HepG2 (cell line): ENCODE data around the gene WWTR1. TPM values are rescaled to one million over a fixed set of nuclear protein-coding genes. Genes with fewer than 3 reads are reported as not detected.

ENCODE experiments used
- ATAC-seq: fragments of 200-7000 bp; cut with Tn5 transposase; 3 replicates; pipeline ENCODE4 v1.9.1; 2020; ENCODE audit warnings: mild to moderate bottlenecking, moderate library complexity
- BruUV-seq: library from RNA; stranded (reverse); fragments of 400-500 nt; replicated peaks from 2 replicates; lab custom pipeline; 2021; lab: Mats Ljungman, UMichigan
- CTCF ChIA-PET: fragments of 300-600 bp; formaldehyde crosslinking; extraction: SDS; loops from one replicate; lab custom pipeline; 2021; ENCODE audit warnings: low total read pairs, inconsistent platforms, low intra/inter-chr PET ratio; lab: Yijun Ruan, JAX
- POLR2A ChIA-PET: fragments of 350-600 bp; sonication (Branson Sonifier 250); formaldehyde crosslinking; loops from one replicate; lab custom pipeline; 2020; ENCODE audit warnings: antibody characterized with exemption, inconsistent platforms; lab: Yijun Ruan, JAX
- DNase-seq: peaks from one replicate; pipeline ENCODE4 v3.0.0-alpha.2; 2015; ENCODE audit warnings: low spot score
- FAIRE-seq: peaks from 3 replicates; lab custom pipeline; 2011; peaks lifted over from hg19 to GRCh38; lab: Jason Lieb, UNC
- H2AFZ ChIP-seq: one replicate; pipeline ENCODE4 v1.6.1; 2011; ENCODE audit warnings: low read length, inconsistent platforms
- H3K27ac ChIP-seq: fragments of 300-600 bp; 3 replicates; pipeline ENCODE4 v1.8.0; 2011; ENCODE audit warnings: mixed run types, mild to moderate bottlenecking, mixed read lengths, low read length, inconsistent platforms; ENCODE audit not compliant: insufficient read depth; ENCODE audit errors: extremely low read length
- H3K27me3 ChIP-seq, 2 experiments: fragments of 200-600 bp in 1 of 2; 2 replicates in 1 of 2; 3 replicates in 1 of 2; pipeline versions ENCODE4 v1.6.0 to v1.8.0; 2011; ENCODE audit warnings: low read length in 2 of 2, mild to moderate bottlenecking in 2 of 2, moderate library complexity in 2 of 2, inconsistent platforms in 1 of 2; ENCODE audit not compliant: insufficient read depth in 2 of 2, control insufficient read depth in 1 of 2
- H3K36me3 ChIP-seq, 2 experiments: fragments of 200-600 bp in 1 of 2; replicated peaks in 1 of 2; 2 replicates in 1 of 2; 3 replicates in 1 of 2; pipeline versions ENCODE4 v1.5.1 to v1.8.0; 2011; ENCODE audit warnings: low read length in 2 of 2, inconsistent platforms in 1 of 2; ENCODE audit not compliant: insufficient read depth in 2 of 2, control insufficient read depth in 1 of 2
- H3K4me1 ChIP-seq: 2 replicates; pipeline ENCODE4 v1.5.1; 2012; ENCODE audit warnings: low read length, inconsistent platforms; ENCODE audit not compliant: insufficient read depth
- H3K4me2 ChIP-seq: 2 replicates; pipeline ENCODE4 v1.6.0; 2011; ENCODE audit warnings: low read depth, low read length, inconsistent platforms
- H3K4me3 ChIP-seq, 3 experiments: fragments of 200-600 bp in 1 of 3; sonication (generic), shearing (Covaris generic) in 1 of 3; replicated peaks in 1 of 3; 2 replicates each; pipeline ENCODE4 v1.5.1; 2011 to 2016; ENCODE audit warnings: low read length in 3 of 3, inconsistent platforms in 2 of 3, low read depth in 2 of 3, mild to moderate bottlenecking in 2 of 3, control low read depth in 1 of 3, mixed read lengths in 1 of 3; ENCODE audit not compliant: insufficient read depth in 1 of 3
- H3K79me2 ChIP-seq: one replicate; pipeline ENCODE4 v1.6.1; 2011; ENCODE audit warnings: low read length, inconsistent platforms; ENCODE audit not compliant: insufficient read depth
- H3K9ac ChIP-seq: 2 replicates; pipeline ENCODE4 v1.6.0; 2011; ENCODE audit warnings: mild to moderate bottlenecking, low read depth, low read length, inconsistent platforms; ENCODE audit not compliant: insufficient read depth
- H3K9me3 ChIP-seq: 2 replicates; pipeline ENCODE4 v1.5.1; 2012; ENCODE audit warnings: mild to moderate bottlenecking, low read length
- H4K20me1 ChIP-seq: 2 replicates; pipeline ENCODE4 v1.6.0; 2011; ENCODE audit warnings: inconsistent platforms, mild to moderate bottlenecking, low read length, moderate library complexity; ENCODE audit not compliant: insufficient read depth
- AFF4 ChIP-seq: sonication (generic); formaldehyde crosslinking; IDR thresholded peaks from 2 replicates; pipeline ENCODE4 v1.4.0; 2020; ENCODE audit warnings: missing genetic modification reagents
- CBX1 ChIP-seq: IDR thresholded peaks from one replicate; pipeline ENCODE4 v1.6.1; 2016; ENCODE audit warnings: antibody characterized with exemption, low read depth
- CCDC6 ChIP-seq: sonication (generic); formaldehyde crosslinking; IDR thresholded peaks from 2 replicates; pipeline ENCODE4 v1.8.1; 2022; ENCODE audit warnings: mild to moderate bottlenecking, missing genetic modification reagents, moderate library complexity
- EP300 ChIP-seq, 3 experiments: sonication (generic) in 1 of 3; formaldehyde crosslinking in 1 of 3; IDR thresholded peaks; 2 replicates each; pipeline versions ENCODE4 v1.5.1 to v1.6.1; 2011 to 2020; ENCODE audit warnings: low read depth in 2 of 3, low read length in 2 of 3, borderline replicate concordance in 1 of 3, improper control_type of control experiment in 1 of 3, mild to moderate bottlenecking in 1 of 3, missing genetic modification reagents in 1 of 3, moderate library complexity in 1 of 3
- ETV6 ChIP-seq: sonication (generic); formaldehyde crosslinking; conservative IDR thresholded peaks from 2 replicates; pipeline ENCODE4 v1.4.0; 2020; ENCODE audit warnings: missing genetic modification reagents
- HMGA1 ChIP-seq: sonication (generic); formaldehyde crosslinking; conservative IDR thresholded peaks from 2 replicates; pipeline ENCODE4 v1.4.0; 2020; ENCODE audit warnings: missing genetic modification reagents
- KDM2A ChIP-seq: sonication (generic); formaldehyde crosslinking; IDR thresholded peaks from 2 replicates; pipeline ENCODE4 v1.4.0; 2020; ENCODE audit warnings: low read depth, missing genetic modification reagents, borderline replicate concordance
- KLF16 ChIP-seq, 2 experiments: sonication (generic) in 1 of 2; formaldehyde crosslinking in 1 of 2; IDR thresholded peaks; 2 replicates each; pipeline versions ENCODE4 v1.6.1 to v1.8.0; 2016 to 2023; ENCODE audit warnings: missing genetic modification reagents in 2 of 2, missing compliant biosample characterization in 1 of 2
- NKX3-1 ChIP-seq: sonication (generic); formaldehyde crosslinking; IDR thresholded peaks from 2 replicates; pipeline ENCODE4 v1.5.0; 2020; ENCODE audit warnings: missing genetic modification reagents
- NR1H2 ChIP-seq: sonication (generic); formaldehyde crosslinking; IDR thresholded peaks from 2 replicates; pipeline ENCODE4 v1.8.1; 2022; ENCODE audit warnings: low read depth, missing genetic modification reagents, borderline replicate concordance
- NR3C1 ChIP-seq: sonication (generic); formaldehyde crosslinking; IDR thresholded peaks from 2 replicates; pipeline ENCODE4 v1.4.0; 2020; ENCODE audit warnings: missing genetic modification reagents
- TCF7 ChIP-seq: sonication (generic); IDR thresholded peaks from 2 replicates; pipeline ENCODE4 v1.6.1; 2016; ENCODE audit warnings: antibody characterized with exemption, low read depth
- ZMYM4 ChIP-seq: sonication (generic); formaldehyde crosslinking; IDR thresholded peaks from 2 replicates; pipeline ENCODE4 v1.8.1; 2023; ENCODE audit warnings: mild to moderate bottlenecking, missing genetic modification reagents
- ZNF329 ChIP-seq: sonication (generic); formaldehyde crosslinking; IDR thresholded peaks from 2 replicates; pipeline ENCODE4 v1.9.0; 2021; ENCODE audit warnings: low read depth, mild to moderate bottlenecking, missing genetic modification reagents
- ZNF382 ChIP-seq: sonication (generic); formaldehyde crosslinking; IDR thresholded peaks from 2 replicates; pipeline ENCODE4 v1.5.0; 2020; ENCODE audit warnings: missing genetic modification reagents, mild to moderate bottlenecking, borderline replicate concordance
- ZNF446 ChIP-seq: sonication (generic); formaldehyde crosslinking; IDR thresholded peaks from 2 replicates; pipeline ENCODE4 v1.5.0; 2020; ENCODE audit warnings: mild to moderate bottlenecking, missing genetic modification reagents
- ZNF567 ChIP-seq: sonication (generic); formaldehyde crosslinking; IDR thresholded peaks from 2 replicates; pipeline ENCODE4 v1.8.1; 2023; ENCODE audit warnings: mild to moderate bottlenecking, missing genetic modification reagents, borderline replicate concordance
- ZNF598 ChIP-seq: sonication (generic); formaldehyde crosslinking; IDR thresholded peaks from 2 replicates; pipeline ENCODE4 v1.5.1; 2020; ENCODE audit warnings: mild to moderate bottlenecking, missing genetic modification reagents, borderline replicate concordance
- ZNF850 ChIP-seq: sonication (generic); formaldehyde crosslinking; conservative IDR thresholded peaks from 2 replicates; pipeline ENCODE4 v1.9.0; 2021; ENCODE audit warnings: mild to moderate bottlenecking, missing genetic modification reagents
- WGBS: methylation state at CpG from one replicate; pipeline ENCODE4 v1.1.6; 2017; ENCODE audit warnings: low lambda C conversion rate; 5-methylcytosine and 5-hydroxymethylcytosine counted together
- in situ Hi-C: cut with HindIII; loops from 2 replicates; pipeline ENCODE4 v1.10.0; 2017; ENCODE audit warnings: low pct_unique_long_range_greater_than_20kb; ENCODE audit not compliant: extremely low pct_ligation_motif_present
- intact Hi-C: fragments of 100-400 bp; cut with micrococcal nuclease; formaldehyde crosslinking; loops from one replicate; pipeline ENCODE4 v1.10.0; 2022; ENCODE audit not compliant: unreplicated experiment
- polyA plus RNA-seq, 8 experiments: library from polyadenylated mRNA; depleted of rRNA in 3 of 8; stranded (reverse) in 7 of 8; unstranded in 1 of 8; fragments of >200 nt; fragmentation: Illumina TruSeq in 4 of 8; extraction: Trizol in 4 of 8; gene quantifications; 2 replicates each; pipeline versions ENCODE4 v1.2.1 to v1.2.3, GENCODE V29; 2011 to 2016; ENCODE audit warnings: low read depth in 4 of 8, missing spikeins in 1 of 8, mixed read lengths in 1 of 8; ENCODE audit not compliant: insufficient read depth in 1 of 8
- total RNA-seq, 5 experiments: library from RNA; depleted of rRNA; stranded (reverse); fragments of >200 nt; fragmentation: Illumina TruSeq; extraction: Trizol; gene quantifications; 2 replicates each; pipeline ENCODE4 v1.2.3, GENCODE V29; 2016; ENCODE audit warnings: low read depth in 1 of 5

The WWTR1 gene
- total and polyA plus RNA-seq, 2 of the 13 experiments (the other 11 are each of a cell fraction or from before 2014, with no cell fraction given), result 19.7 to 139 TPM

GRCh38 chr3:149480326-149481017 lies 177.4 kb downstream of the WWTR1 start:
- FAIRE-seq, result peak; percentile 97
- H3K9me3 ChIP-seq, result no peaks in the 10 kb centered on the region
- H3K4me3 ChIP-seq, result no peak overlapping the region
- WGBS, result 59% methylated on average over 15 of the region's 15 CpGs
- POLR2A ChIA-PET, result interaction anchor here (0.6 to 2.7 kb wide), 9 partner anchors 79 to 126 kb away, joined by 3 to 13 read pairs (median 6); partner anchors contain the start of gene TM4SF1
- H2AFZ ChIP-seq, result no peak overlapping the region
- H3K9ac ChIP-seq, result 0 out of 2 replicates have a peak overlapping the region, but pooled peaks have one; percentile 5
- no peaks in the 10 kb centered on the region for H3K36me3 ChIP-seq
- H4K20me1 ChIP-seq, result no peaks in the 10 kb centered on the region
- no peaks in the 10 kb centered on the region for H3K27me3 ChIP-seq
- DNase-seq, result peak; percentile 85
- H3K79me2 ChIP-seq, result no peaks in the 10 kb centered on the region
- no peak overlapping the region for H3K4me2 ChIP-seq
- H3K27ac ChIP-seq, result peak overlapping the region; percentile 48
- peak; percentile 98 for ATAC-seq
- no TSS peak for BruUV-seq
- CTCF ChIA-PET, result interaction anchor here (0.7 to 2.1 kb wide), 7 partner anchors 85 to 525 kb away, joined by 3 to 37 read pairs (median 4); no protein-coding TSS in a partner anchor
- intact Hi-C loops, result loop anchor here (1.0 to 10.0 kb wide), 5 partner anchors 87 to 360 kb away; no protein-coding TSS in a partner anchor
- peaks cover 22% of the 10 kb centered on the region for H3K4me1 ChIP-seq
- in situ Hi-C loops, result loop anchor here (5.0 to 10.0 kb wide), 3 partner anchors 128 to 526 kb away; partner anchors contain the start of gene HPS3
- TF ChIP-seq TCF7, result peak; percentile 57
- TF ChIP-seq CCDC6 (CRISPR knock-in tag), result no peak
- no peak for TF ChIP-seq ZNF446 (CRISPR knock-in tag)
- TF ChIP-seq ETV6 (CRISPR knock-in tag), result no peak
- TF ChIP-seq KDM2A, result peak; percentile 65; the same call in 1 of the 2 replicates
- TF ChIP-seq NKX3-1 (CRISPR knock-in tag), result no peak
- TF ChIP-seq NR3C1 (CRISPR knock-in tag), result no peak
- no peak for TF ChIP-seq CBX1
- TF ChIP-seq ZNF329, result no peak
- 0 out of 4 replicates have a peak, but pooled peaks of 1 of the 2 experiments have one; percentile 20 for TF ChIP-seq KLF16 (CRISPR knock-in tag; IDR thresholded peaks at IDR 0.05)
- no peak for TF ChIP-seq NR1H2
- TF ChIP-seq EP300 (IDR thresholded peaks at IDR 0.05; ENCODE audit: low read depth in 2 of 2, low read length in 2 of 2), result peak in 1 of 2 experiments; percentile 53; a peak in 1 of 4 replicates
- peak; percentile 39; the same call in 1 of the 2 replicates for TF ChIP-seq EP300 (CRISPR knock-in tag; IDR thresholded peaks at IDR 0.05; ENCODE audit: borderline replicate concordance)
- TF ChIP-seq ZNF598, result no peak
- no peak for TF ChIP-seq ZNF567 (CRISPR knock-in tag)
- TF ChIP-seq ZMYM4, result peak; percentile 88
- no peak for TF ChIP-seq AFF4
- no peak for TF ChIP-seq HMGA1 (CRISPR knock-in tag)
- no peak for TF ChIP-seq ZNF382
- TF ChIP-seq ZNF850, result no peak
